HL-60 (cell line): Measurements from ENCODE around the gene CPPED1.
"Not testable (repeated sequence)": the region's sequence is repeated elsewhere in the genome, so short reads cannot be mapped to it uniquely, and the experiment has no call there.

Source experiments
- DNase-seq, 2 experiments: peaks; one replicate each; pipeline ENCODE4 v3.0.0-alpha.2; 2010 to 2020; ENCODE audit warnings: low read depth in 1 of 2, low spot score in 1 of 2
- H3K27ac ChIP-seq: fragments of 250-450 bp; sonication (Bioruptor Pico); replicated peaks from 2 replicates; pipeline ENCODE4 v1.5.1; 2020; ENCODE audit warnings: mild to moderate bottlenecking, moderate library complexity
- H3K27me3 ChIP-seq: fragments of 250-450 bp; sonication (Bioruptor Pico); 2 replicates; pipeline ENCODE4 v1.5.1; 2021; ENCODE audit warnings: mild to moderate bottlenecking, moderate library complexity; ENCODE audit not compliant: insufficient read depth, poor library complexity, severe bottlenecking
- H3K4me3 ChIP-seq: replicated peaks from 2 replicates; pipeline ENCODE4 v1.5.1; 2011; ENCODE audit warnings: mild to moderate bottlenecking, control low read depth, low read length; ENCODE audit not compliant: insufficient read depth
- GABPA ChIP-seq: IDR thresholded peaks from 2 replicates; pipeline ENCODE4 v1.6.1; 2012; ENCODE audit warnings: low read depth
- POLR2AphosphoS5 ChIP-seq: IDR thresholded peaks from 2 replicates; pipeline ENCODE4 v1.6.1; 2012; ENCODE audit warnings: low read depth
- SPI1 ChIP-seq: IDR thresholded peaks from 2 replicates; pipeline ENCODE4 v1.6.1; 2012; ENCODE audit warnings: low read depth, mild to moderate bottlenecking, borderline replicate concordance
- TF ChIP-seq, protein P1 (sequence below): IDR thresholded peaks from one replicate; pipeline ENCODE4 v1.5.1; 2011; ENCODE audit warnings: low read length, control low read depth, inconsistent platforms; ENCODE audit not compliant: insufficient read depth
- TF ChIP-seq, protein P2 (sequence below): IDR thresholded peaks from 2 replicates; pipeline ENCODE4 v1.6.1; 2012; ENCODE audit warnings: low read depth; ENCODE audit not compliant: insufficient replicate concordance

CPPED1 gene

DNA sequence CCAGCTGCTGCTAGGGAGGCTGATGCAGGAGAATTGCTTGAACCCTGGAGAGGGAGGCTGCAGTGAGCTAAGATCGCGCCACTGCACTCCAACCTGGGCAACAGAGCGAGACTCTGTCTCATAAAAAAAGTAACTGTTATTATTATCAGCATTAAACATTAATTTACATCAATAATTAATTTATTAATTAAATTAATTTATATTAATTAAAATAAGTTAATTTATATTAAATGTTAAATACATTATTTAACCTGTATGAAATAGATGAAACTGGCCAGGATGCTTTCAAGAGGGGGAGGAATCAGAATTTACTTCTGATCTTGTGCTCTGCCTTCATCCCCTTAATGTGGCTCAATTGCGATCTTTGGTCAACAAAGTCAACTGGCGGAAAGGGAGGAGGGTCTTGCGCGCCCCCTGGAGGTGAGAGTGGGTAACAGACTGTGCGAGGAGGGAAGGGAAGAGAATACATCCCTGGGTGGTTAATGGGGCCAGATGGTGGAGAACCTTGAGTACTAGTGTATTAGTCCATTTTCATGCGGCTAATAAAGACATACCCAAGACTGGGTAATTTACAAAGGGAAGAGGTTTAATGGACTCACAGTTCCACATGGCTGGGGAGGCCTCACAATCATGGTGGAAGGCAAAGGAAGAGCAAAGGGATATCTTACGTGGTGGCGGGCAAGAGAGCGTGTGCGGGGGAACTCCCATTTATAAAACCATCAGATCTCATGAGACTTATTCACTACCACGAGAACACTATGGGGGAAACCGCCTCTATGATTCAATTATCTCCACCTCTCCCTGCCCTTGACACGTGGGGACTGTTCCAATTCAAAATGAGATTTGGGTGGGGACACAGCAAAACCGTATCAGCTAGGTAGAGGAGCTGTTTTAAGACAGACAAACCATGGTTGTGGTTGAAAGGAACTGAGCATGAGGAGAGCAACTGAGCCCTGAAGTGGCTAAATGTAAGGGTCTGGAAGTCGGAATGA is 15.7 kb upstream of the CPPED1 start:
- H3K27ac ChIP-seq = no peak overlapping the region
- DNase-seq = peak; percentile 38 to 77
- H3K27me3 ChIP-seq = no peaks in the 10 kb centered on the region
- TF ChIP-seq, protein P1, sequence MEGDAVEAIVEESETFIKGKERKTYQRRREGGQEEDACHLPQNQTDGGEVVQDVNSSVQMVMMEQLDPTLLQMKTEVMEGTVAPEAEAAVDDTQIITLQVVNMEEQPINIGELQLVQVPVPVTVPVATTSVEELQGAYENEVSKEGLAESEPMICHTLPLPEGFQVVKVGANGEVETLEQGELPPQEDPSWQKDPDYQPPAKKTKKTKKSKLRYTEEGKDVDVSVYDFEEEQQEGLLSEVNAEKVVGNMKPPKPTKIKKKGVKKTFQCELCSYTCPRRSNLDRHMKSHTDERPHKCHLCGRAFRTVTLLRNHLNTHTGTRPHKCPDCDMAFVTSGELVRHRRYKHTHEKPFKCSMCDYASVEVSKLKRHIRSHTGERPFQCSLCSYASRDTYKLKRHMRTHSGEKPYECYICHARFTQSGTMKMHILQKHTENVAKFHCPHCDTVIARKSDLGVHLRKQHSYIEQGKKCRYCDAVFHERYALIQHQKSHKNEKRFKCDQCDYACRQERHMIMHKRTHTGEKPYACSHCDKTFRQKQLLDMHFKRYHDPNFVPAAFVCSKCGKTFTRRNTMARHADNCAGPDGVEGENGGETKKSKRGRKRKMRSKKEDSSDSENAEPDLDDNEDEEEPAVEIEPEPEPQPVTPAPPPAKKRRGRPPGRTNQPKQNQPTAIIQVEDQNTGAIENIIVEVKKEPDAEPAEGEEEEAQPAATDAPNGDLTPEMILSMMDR = peak; percentile 75
- TF ChIP-seq GABPA = no peak
- H3K4me3 ChIP-seq = no peak overlapping the region

DNA sequence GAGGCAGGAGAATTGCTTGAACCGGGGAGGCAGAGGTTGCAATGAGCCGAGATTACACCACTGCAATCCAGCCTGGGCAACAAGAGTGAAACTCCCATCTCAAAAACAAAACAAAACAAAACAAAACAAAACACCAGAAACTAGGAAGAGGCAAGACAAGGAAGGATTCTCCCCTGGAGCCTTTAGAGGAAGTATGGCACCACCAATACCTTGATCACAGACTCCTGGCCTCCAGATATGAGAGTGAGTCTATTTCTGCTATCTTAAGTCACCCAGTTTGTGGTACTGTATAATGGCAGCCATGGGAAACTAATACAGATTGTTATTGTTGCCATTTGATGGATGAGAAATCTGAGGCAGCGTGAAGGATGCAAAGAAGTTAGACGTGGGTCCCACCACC is 14.6 kb upstream of the CPPED1 start:
- TF ChIP-seq, protein P2, sequence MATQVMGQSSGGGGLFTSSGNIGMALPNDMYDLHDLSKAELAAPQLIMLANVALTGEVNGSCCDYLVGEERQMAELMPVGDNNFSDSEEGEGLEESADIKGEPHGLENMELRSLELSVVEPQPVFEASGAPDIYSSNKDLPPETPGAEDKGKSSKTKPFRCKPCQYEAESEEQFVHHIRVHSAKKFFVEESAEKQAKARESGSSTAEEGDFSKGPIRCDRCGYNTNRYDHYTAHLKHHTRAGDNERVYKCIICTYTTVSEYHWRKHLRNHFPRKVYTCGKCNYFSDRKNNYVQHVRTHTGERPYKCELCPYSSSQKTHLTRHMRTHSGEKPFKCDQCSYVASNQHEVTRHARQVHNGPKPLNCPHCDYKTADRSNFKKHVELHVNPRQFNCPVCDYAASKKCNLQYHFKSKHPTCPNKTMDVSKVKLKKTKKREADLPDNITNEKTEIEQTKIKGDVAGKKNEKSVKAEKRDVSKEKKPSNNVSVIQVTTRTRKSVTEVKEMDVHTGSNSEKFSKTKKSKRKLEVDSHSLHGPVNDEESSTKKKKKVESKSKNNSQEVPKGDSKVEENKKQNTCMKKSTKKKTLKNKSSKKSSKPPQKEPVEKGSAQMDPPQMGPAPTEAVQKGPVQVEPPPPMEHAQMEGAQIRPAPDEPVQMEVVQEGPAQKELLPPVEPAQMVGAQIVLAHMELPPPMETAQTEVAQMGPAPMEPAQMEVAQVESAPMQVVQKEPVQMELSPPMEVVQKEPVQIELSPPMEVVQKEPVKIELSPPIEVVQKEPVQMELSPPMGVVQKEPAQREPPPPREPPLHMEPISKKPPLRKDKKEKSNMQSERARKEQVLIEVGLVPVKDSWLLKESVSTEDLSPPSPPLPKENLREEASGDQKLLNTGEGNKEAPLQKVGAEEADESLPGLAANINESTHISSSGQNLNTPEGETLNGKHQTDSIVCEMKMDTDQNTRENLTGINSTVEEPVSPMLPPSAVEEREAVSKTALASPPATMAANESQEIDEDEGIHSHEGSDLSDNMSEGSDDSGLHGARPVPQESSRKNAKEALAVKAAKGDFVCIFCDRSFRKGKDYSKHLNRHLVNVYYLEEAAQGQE = no peak
- H3K4me3 ChIP-seq = no peak overlapping the region

DNA sequence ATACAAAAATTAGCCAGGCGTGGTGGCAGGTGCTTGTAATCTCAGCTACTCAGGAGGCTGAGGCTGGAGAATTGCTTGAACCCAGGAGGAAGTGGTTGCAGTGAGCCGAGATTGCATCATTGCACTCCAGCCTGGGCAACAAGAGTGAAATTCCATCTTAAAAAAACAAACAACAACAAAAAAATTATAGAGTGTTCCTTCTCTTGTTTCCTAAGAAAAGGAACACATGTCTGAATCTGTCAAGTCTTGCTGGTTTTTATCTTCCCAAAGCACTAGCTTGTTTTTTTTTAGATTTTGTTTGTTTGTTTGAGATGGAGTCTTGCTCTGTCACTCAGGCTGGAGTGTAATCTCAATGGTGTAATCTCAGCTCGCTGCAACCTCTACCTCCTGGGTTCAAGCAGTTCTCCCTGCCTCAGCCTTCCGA is 13.1 kb upstream of the CPPED1 start:
- peak overlapping the region; percentile 41; the same call in 1 of the 2 replicates for H3K27ac ChIP-seq
- H3K4me3 ChIP-seq, H3K27me3 ChIP-seq: not testable (repeated sequence)
- peak in 1 of 2 experiments; percentile 67 for DNase-seq
- TF ChIP-seq POLR2AphosphoS5 (peak; percentile 65; the same call in 1 of the 2 replicates), SPI1 (peak; percentile 77)

More for the DNA sequence above, 14.6 kb upstream of the CPPED1 start:
- Histone ChIP-seq H3K27ac (no peak overlapping the region), H3K27me3 (no peaks in the 10 kb centered on the region)
- no peak for DNase-seq

DNA sequence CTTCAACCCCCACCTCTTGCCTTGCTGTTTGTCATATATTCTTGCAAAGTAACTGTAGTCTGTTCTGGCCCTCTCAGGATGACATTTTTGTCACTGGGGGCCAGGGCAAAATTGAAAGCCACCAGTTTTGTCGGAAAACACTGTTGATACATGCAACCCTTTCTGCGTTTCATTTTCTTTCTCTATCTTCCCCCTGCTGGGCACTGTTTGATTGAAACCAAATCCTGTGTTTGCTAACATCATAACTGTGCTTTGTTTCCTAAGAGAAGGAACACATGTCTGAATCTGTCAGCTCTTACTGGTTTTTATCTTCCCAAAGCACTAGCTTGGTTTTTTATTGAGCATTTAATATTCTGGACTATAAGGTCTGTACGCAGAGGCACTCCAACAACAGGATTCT is 11.7 kb upstream of the CPPED1 start:
- H3K27ac ChIP-seq = no peak overlapping the region
- H3K27me3 ChIP-seq = no peaks in the 10 kb centered on the region
- no peak for DNase-seq
- TF ChIP-seq GABPA (no peak), SPI1 (no peak), POLR2AphosphoS5 (no peak)
- TF ChIP-seq, protein P2 = no peak
- TF ChIP-seq, protein P1 = no peak
- no peak overlapping the region for H3K4me3 ChIP-seq

DNA sequence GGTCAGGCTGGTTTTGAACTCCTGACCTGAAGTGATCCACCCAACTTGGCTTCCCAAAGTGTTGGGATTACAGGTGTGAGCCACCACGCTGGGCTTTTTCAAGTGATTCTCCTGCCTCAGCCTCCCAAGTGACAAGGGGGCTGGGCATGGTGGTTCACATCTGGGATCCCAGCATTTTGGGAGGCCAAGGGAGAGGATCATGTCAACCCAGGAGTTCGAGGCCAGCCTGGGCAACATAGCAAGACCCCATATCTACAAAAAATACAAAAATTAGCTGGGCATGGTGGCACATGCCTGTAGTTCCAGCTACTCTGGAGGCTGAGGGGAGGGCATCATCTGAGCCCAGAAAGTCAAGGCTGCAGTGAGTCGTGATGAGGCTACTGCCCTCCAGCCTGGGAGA is 10.0 kb upstream of the CPPED1 start:
- not testable (repeated sequence) for H3K27ac ChIP-seq, H3K4me3 ChIP-seq, H3K27me3 ChIP-seq, DNase-seq

DNA sequence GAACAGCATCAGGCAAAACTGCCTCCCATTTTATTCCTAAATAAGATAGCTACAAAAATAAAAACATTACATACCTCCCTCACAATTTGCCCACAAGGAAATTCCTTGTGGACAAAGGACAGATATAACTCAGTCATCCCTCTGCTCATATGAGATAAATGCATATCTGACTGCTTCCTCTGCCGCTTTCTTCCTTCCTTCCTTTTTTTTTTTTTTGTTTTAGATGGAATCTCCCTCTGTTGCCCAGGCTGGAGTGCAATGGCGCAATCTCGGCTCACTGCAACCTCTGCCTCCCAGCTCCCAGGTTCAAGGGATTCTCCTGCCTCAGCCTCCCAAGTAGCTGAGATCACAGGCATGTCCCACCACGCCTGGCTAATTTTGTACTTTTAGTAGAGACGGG is 9.6 kb upstream of the CPPED1 start:
- not testable (repeated sequence) for H3K4me3 ChIP-seq, DNase-seq, H3K27ac ChIP-seq, H3K27me3 ChIP-seq
